Measurements from ENCODE around the gene RPL4.

RPL4 gene

DNA sequence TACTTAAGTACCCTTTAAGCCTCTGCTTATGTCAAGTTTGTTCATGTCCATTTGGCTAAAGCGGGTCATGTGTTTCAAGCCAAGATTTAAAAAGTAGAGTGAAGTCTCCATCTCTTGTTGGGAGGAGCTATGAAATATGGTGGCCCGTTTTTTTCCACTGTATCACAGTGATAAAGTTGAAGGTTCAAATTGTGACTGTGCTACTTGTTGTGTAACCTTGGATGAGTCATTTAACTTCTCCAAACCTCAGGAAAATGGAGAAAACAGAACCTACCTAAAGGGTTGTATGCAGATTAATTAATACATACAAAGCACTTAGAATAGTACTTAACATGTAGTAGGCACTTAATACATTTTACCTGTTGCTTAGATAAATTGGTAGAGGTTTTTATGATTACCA, 50.5 kb downstream of the RPL4 start:
- DNase-seq: no peak

DNA sequence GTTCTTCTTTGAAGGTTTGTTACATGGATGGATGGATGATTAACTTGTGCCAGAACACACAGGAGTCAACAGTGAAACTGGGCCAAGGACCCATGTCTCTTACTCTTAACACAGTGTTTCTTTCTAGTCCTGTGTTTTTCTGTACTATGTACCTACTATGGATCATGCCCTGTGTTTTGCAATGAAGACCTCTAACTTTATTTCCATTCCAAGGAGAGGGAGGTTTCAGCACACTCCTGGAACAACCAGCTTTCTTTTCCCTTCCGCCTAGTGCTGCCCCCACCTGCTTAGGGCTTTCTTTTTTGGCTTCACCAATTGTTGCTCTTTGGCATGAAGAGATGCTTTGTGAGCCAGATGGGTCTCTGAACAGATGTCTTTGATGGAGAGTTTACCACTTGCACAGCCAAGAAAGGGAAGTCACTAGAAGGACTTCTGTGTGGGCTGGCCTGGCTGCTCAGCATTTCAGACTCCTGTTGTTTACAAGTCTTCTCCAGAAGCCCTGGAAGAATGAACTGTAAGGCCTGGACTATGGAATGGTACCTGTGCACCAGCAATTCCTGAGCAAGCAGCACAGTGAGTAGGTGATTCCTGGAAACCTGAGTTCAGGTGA, 51.6 kb downstream of the RPL4 start:
- no peak for DNase-seq

DNA sequence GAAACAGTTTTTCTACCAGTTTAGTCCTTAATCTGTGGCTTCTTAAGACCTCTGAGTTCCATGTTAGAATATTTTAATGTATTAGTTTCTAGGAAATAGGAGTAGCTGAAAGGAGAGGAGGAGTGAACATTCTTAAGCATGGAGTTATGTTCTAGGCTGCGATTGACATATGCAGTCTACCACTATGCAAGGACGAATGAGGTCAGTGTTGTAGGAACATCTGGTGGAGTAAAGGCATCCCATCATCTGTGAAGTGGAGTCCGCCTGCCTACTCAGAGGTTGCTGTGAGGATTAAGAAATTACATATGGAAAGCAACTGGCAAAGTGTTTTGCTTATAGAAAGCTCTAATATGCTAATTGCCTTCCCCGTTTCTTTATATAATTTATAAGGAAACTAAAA, 52.2 kb downstream of the RPL4 start:
- no peak for DNase-seq

Measured in CD4-positive, alpha-beta T cell treated with Interferon gamma for 1 hour (primary cell).